Glutamatergic neuron (in vitro differentiated cells): ENCODE data around the gene HSPA13. TPM values are rescaled to one million over a fixed set of nuclear protein-coding genes. Genes with fewer than 3 reads are reported as not detected.

Experiments
- DNase-seq: peaks from one replicate; pipeline ENCODE4 v3.0.0; 2022
- H3K27ac Mint-ChIP-seq: one replicate; pipeline ENCODE4 v1.8.0; 2020; ENCODE audit warnings: mild to moderate bottlenecking, mixed read lengths, inconsistent platforms; ENCODE audit not compliant: unreplicated experiment
- H3K27me3 Mint-ChIP-seq: one replicate; pipeline ENCODE4 v1.8.0; 2020; ENCODE audit warnings: mild to moderate bottlenecking, moderate library complexity, mixed read lengths, inconsistent platforms; ENCODE audit not compliant: unreplicated experiment
- H3K36me3 Mint-ChIP-seq: one replicate; pipeline ENCODE4 v1.8.0; 2020; ENCODE audit warnings: mild to moderate bottlenecking, mixed read lengths, inconsistent platforms; ENCODE audit not compliant: unreplicated experiment
- H3K4me1 Mint-ChIP-seq: one replicate; pipeline ENCODE4 v1.8.0; 2020; ENCODE audit warnings: mild to moderate bottlenecking, low read depth, mixed read lengths, inconsistent platforms; ENCODE audit not compliant: unreplicated experiment
- H3K4me3 Mint-ChIP-seq: one replicate; pipeline ENCODE4 v1.8.0; 2020; ENCODE audit warnings: mild to moderate bottlenecking, mixed read lengths, inconsistent platforms; ENCODE audit not compliant: unreplicated experiment
- H3K9me3 Mint-ChIP-seq: one replicate; pipeline ENCODE4 v1.8.0; 2020; ENCODE audit warnings: mild to moderate bottlenecking, moderate library complexity, mixed read lengths, inconsistent platforms; ENCODE audit not compliant: unreplicated experiment
- CTCF ChIP-seq: fragments of 200-600 bp; sonication (generic); IDR thresholded peaks from one replicate; pipeline ENCODE4 v1.5.0; 2021; ENCODE audit not compliant: partially characterized antibody, unreplicated experiment
- total RNA-seq: library from RNA; stranded (reverse); fragmentation: NEBNext Ultra II Directional; extraction: Animal tissue kit (Norgen Biotek cat#: 25700); gene quantifications from one replicate; pipeline ENCODE4 v1.2.1, GENCODE V29; 2021; ENCODE audit not compliant: unreplicated experiment

The HSPA13 gene
- total RNA-seq, 1 donor from 2014 or later = 59.3 TPM

GRCh38 chr21:14403681-14404318, 20.9 kb upstream of the HSPA13 start:
- Mint-ChIP-seq H3K36me3 (no peaks in the 10 kb centered on the region), H3K9me3 (peaks cover 2% of the 10 kb centered on the region), H3K27me3 (peaks cover under 1% of the 10 kb centered on the region), H3K4me3 (no peak overlapping the region), H3K4me1 (no peaks in the 10 kb centered on the region), H3K27ac (no peak overlapping the region)
- peak; percentile 58 for TF ChIP-seq CTCF
- DNase-seq = no peak

- H3K27me3 Mint-ChIP-seq = peaks cover 3% of the 10 kb centered on the region
- no peak overlapping the region for H3K4me3 Mint-ChIP-seq
- H3K36me3 Mint-ChIP-seq = no peaks in the 10 kb centered on the region
- no peak overlapping the region for H3K27ac Mint-ChIP-seq
- no peak for TF ChIP-seq CTCF
- H3K9me3 Mint-ChIP-seq = peaks cover 1% of the 10 kb centered on the region
- H3K4me1 Mint-ChIP-seq = no peaks in the 10 kb centered on the region
- no peak for DNase-seq
Measured at GRCh38 chr21:14401217-14401616, 18.3 kb upstream of the HSPA13 start.

GRCh38 chr21:14388282-14388681, 5.3 kb upstream of the HSPA13 start:
- no peak overlapping the region for H3K27ac Mint-ChIP-seq
- no peak overlapping the region for H3K4me3 Mint-ChIP-seq
- H3K4me1 Mint-ChIP-seq = peaks cover 9% of the 10 kb centered on the region
- no peak for TF ChIP-seq CTCF
- peaks cover 9% of the 10 kb centered on the region for H3K9me3 Mint-ChIP-seq
- H3K27me3 Mint-ChIP-seq = peaks cover 3% of the 10 kb centered on the region
- no peak for DNase-seq
- H3K36me3 Mint-ChIP-seq = no peaks in the 10 kb centered on the region

- Mint-ChIP-seq H3K27ac (peak overlapping the region; percentile 100), H3K4me1 (peaks cover 16% of the 10 kb centered on the region), H3K36me3 (no peaks in the 10 kb centered on the region), H3K4me3 (peak overlapping the region; percentile 99), H3K27me3 (peaks cover 9% of the 10 kb centered on the region), H3K9me3 (peaks cover 15% of the 10 kb centered on the region)
- TF ChIP-seq CTCF = no peak
- no peak for DNase-seq
Measured at GRCh38 chr21:14384453-14384852, 1.5 kb upstream of the HSPA13 start.

- DNase-seq = no peak
- no peaks in the 10 kb centered on the region for H3K36me3 Mint-ChIP-seq
- H3K4me1 Mint-ChIP-seq = peaks cover 18% of the 10 kb centered on the region
Measured at GRCh38 chr21:14383596-14384180, 742 bp upstream of the HSPA13 start.

More at GRCh38 chr21:14383596-14384180, 742 bp upstream of the HSPA13 start:
- TF ChIP-seq CTCF = no peak
- H3K27me3 Mint-ChIP-seq = peaks cover 9% of the 10 kb centered on the region
- H3K27ac Mint-ChIP-seq = peak overlapping the region; percentile 100
- peak overlapping the region; percentile 99 for H3K4me3 Mint-ChIP-seq
- peaks cover 15% of the 10 kb centered on the region for H3K9me3 Mint-ChIP-seq
